Neural progenitor cell (in vitro differentiated cells): ENCODE data around the gene PI16. TPM values are rescaled to one million over a fixed set of nuclear protein-coding genes. Genes with fewer than 3 reads are reported as not detected.
A peak's percentile ranks its signal among the peaks of the same experiment; 100 is the strongest.
"Not testable (repeated sequence)": the region's sequence is repeated elsewhere in the genome, so short reads cannot be mapped to it uniquely, and the experiment has no call there.

ENCODE experiments used
- DNase-seq: peaks from one replicate; pipeline ENCODE4 v3.0.0-alpha.2; 2016; ENCODE audit warnings: low spot score
- H2AFZ ChIP-seq: fragments of 200-600 bp; sonication (generic); replicated peaks from 2 replicates; pipeline ENCODE4 v1.6.1; 2016; ENCODE audit warnings: antibody characterized with exemption
- H3F3A ChIP-seq: fragments of 200-600 bp; sonication (generic); 2 replicates; pipeline ENCODE4 v1.6.1; 2016; ENCODE audit warnings: antibody characterized with exemption, low read depth
- H3K27ac ChIP-seq: fragments of 200-600 bp; sonication (generic); 2 replicates; pipeline ENCODE4 v1.5.1; 2016; ENCODE audit warnings: mild to moderate bottlenecking
- H3K27me3 ChIP-seq: fragments of 200-600 bp; sonication (generic); 2 replicates; pipeline ENCODE4 v1.6.1; 2016; ENCODE audit warnings: mild to moderate bottlenecking, moderate library complexity
- H3K36me3 ChIP-seq: fragments of 200-600 bp; sonication (generic); 2 replicates; pipeline ENCODE4 v1.5.1; 2016
- H3K4me1 ChIP-seq: fragments of 200-600 bp; sonication (generic); 2 replicates; pipeline ENCODE4 v1.6.1; 2016; ENCODE audit warnings: mixed run types
- H3K4me2 ChIP-seq: fragments of 200-600 bp; sonication (generic); 2 replicates; pipeline ENCODE4 v1.6.1; 2016
- H3K4me3 ChIP-seq: fragments of 200-600 bp; sonication (generic); 2 replicates; pipeline ENCODE4 v1.5.1; 2016
- H3K79me2 ChIP-seq: fragments of 200-600 bp; sonication (generic); 2 replicates; pipeline ENCODE4 v1.6.1; 2016; ENCODE audit warnings: low read depth
- H3K9ac ChIP-seq: fragments of 200-600 bp; sonication (generic); 2 replicates; pipeline ENCODE4 v1.6.1; 2016
- H3K9me3 ChIP-seq: fragments of 200-600 bp; sonication (generic); 2 replicates; pipeline ENCODE4 v1.5.1; 2016; ENCODE audit warnings: low read depth
- H4K20me1 ChIP-seq: fragments of 200-600 bp; sonication (generic); 2 replicates; pipeline ENCODE4 v1.6.1; 2016; ENCODE audit warnings: low read depth
- H3K27ac Mint-ChIP-seq: 3 replicates; pipeline ENCODE4 v1.8.0; 2021; ENCODE audit warnings: mixed read lengths
- H3K27me3 Mint-ChIP-seq: 2 replicates; pipeline ENCODE4 v1.8.0; 2022; ENCODE audit warnings: low read depth, mild to moderate bottlenecking, inconsistent platforms, moderate library complexity, mixed read lengths; ENCODE audit not compliant: insufficient read depth
- H3K36me3 Mint-ChIP-seq: 3 replicates; pipeline ENCODE4 v1.8.0; 2021; ENCODE audit warnings: mixed read lengths
- H3K4me1 Mint-ChIP-seq: 3 replicates; pipeline ENCODE4 v1.8.0; 2021; ENCODE audit warnings: mixed read lengths
- H3K4me3 Mint-ChIP-seq: 3 replicates; pipeline ENCODE4 v1.8.0; 2021; ENCODE audit warnings: mild to moderate bottlenecking, moderate library complexity, mixed read lengths
- H3K9me3 Mint-ChIP-seq: 3 replicates; pipeline ENCODE4 v1.8.0; 2020; ENCODE audit warnings: mixed read lengths
- EZH2 ChIP-seq: fragments of 200-600 bp; sonication (generic); IDR thresholded peaks from 2 replicates; pipeline ENCODE4 v1.6.1; 2017; ENCODE audit warnings: antibody characterized with exemption, mild to moderate bottlenecking, moderate library complexity
- EZH2phosphoT487 ChIP-seq: fragments of 200-600 bp; sonication (generic); IDR thresholded peaks from 2 replicates; pipeline ENCODE4 v1.6.1; 2017; ENCODE audit warnings: antibody characterized with exemption
- total RNA-seq: library from RNA; depleted of rRNA; stranded (reverse); fragments of >200 nt; gene quantifications from 2 replicates; pipeline ENCODE4 v1.2.3, GENCODE V29; 2015; ENCODE audit warnings: low replicate concordance
- TF ChIP-seq, protein P1 (sequence below): fragments of 200-600 bp; sonication (generic); IDR thresholded peaks from 2 replicates; pipeline ENCODE4 v1.5.1; 2017; ENCODE audit warnings: antibody characterized with exemption, mild to moderate bottlenecking

Gene PI16
- total RNA-seq, 1 donor from 2014 or later = not detected

DNA sequence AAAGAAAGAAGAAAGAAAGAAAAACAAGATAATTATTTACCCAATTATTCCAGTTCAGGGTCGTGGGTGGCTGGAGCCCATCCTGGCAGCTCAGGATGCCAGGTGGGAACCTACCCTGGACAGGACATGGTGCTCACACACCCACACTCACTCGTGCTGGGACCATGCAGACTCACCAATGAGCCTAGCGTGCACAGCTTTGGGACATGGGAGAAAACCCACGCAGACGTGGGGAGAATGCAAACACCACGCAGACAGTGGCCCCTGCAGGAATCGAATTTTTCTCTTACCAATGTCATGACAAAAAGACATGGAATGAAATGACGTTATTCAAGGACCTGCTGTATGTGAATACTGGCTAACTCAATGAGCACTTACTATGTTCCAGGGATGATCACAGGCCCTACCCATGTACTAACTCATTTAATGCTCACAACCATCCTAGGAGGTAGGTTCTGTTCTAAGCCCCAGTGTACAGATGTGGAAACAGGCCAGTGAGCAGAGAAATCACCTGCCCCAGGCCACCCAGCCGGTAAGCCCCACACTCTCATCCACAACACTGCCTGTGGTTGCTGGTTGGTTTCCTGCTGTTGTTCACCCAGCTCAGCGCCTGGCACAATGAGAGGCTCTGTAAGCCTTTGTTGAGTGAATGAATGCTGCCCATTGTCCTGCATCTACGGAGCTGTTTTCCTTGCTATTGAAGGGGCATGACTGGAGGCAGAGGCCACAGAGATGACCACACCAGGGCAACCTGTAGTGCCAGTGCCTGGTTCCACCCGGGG, 6.8 kb upstream of the PI16 start:
- H3K4me2 ChIP-seq = peak overlapping the region; percentile 47
- H3K9ac ChIP-seq = no peak overlapping the region
- DNase-seq = peak; percentile 51
- peaks cover 3% of the 10 kb centered on the region for H3K4me1 Mint-ChIP-seq
- no peaks in the 10 kb centered on the region for H3K9me3 ChIP-seq
- no peak overlapping the region for H3K27ac ChIP-seq
- peaks cover 2% of the 10 kb centered on the region for H3K27me3 Mint-ChIP-seq
- no peaks in the 10 kb centered on the region for H3K79me2 ChIP-seq
- peaks cover 7% of the 10 kb centered on the region for H3K4me1 ChIP-seq
- no peaks in the 10 kb centered on the region for H3K9me3 Mint-ChIP-seq
- no peak overlapping the region for H2AFZ ChIP-seq
- no peaks in the 10 kb centered on the region for H3F3A ChIP-seq
- H3K4me3 ChIP-seq = no peak overlapping the region
- no peaks in the 10 kb centered on the region for H3K27me3 ChIP-seq
- H4K20me1 ChIP-seq = no peaks in the 10 kb centered on the region
- no peak for TF ChIP-seq EZH2phosphoT487
- TF ChIP-seq, protein P1, sequence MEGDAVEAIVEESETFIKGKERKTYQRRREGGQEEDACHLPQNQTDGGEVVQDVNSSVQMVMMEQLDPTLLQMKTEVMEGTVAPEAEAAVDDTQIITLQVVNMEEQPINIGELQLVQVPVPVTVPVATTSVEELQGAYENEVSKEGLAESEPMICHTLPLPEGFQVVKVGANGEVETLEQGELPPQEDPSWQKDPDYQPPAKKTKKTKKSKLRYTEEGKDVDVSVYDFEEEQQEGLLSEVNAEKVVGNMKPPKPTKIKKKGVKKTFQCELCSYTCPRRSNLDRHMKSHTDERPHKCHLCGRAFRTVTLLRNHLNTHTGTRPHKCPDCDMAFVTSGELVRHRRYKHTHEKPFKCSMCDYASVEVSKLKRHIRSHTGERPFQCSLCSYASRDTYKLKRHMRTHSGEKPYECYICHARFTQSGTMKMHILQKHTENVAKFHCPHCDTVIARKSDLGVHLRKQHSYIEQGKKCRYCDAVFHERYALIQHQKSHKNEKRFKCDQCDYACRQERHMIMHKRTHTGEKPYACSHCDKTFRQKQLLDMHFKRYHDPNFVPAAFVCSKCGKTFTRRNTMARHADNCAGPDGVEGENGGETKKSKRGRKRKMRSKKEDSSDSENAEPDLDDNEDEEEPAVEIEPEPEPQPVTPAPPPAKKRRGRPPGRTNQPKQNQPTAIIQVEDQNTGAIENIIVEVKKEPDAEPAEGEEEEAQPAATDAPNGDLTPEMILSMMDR = no peak
- no peak for TF ChIP-seq EZH2
- no peaks in the 10 kb centered on the region for H3K36me3 Mint-ChIP-seq
- H3K4me3 Mint-ChIP-seq = no peak overlapping the region
- H3K36me3 ChIP-seq = no peaks in the 10 kb centered on the region
- no peak overlapping the region for H3K27ac Mint-ChIP-seq

DNA sequence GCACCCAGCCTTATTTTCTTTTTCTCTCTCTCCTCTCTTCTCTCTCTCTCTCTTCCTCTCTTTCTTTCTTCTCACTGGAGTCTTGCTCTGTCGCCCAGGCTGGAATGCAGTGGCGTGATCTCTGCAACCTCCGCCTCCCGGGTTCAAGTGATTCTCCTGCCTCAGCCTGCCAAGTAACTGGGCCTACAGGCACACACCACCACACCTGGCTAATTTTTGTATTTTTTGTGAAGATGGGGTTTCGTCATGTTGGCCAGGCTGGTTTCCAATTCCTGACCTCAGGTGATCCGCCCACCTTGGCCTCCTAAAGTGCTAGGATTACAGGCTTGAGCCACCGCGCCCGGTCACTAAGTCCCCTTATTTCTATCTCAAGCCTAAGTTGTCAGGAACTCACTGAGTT, 5.5 kb upstream of the PI16 start:
- H3K79me2 ChIP-seq, H3K4me2 ChIP-seq, H3K4me1 Mint-ChIP-seq, H3K4me1 ChIP-seq, H3K9me3 ChIP-seq, H3K9ac ChIP-seq, H3K4me3 ChIP-seq, H2AFZ ChIP-seq, H4K20me1 ChIP-seq, H3K36me3 Mint-ChIP-seq, H3K27me3 ChIP-seq, H3K27ac Mint-ChIP-seq, H3K27ac ChIP-seq, H3K9me3 Mint-ChIP-seq, H3K36me3 ChIP-seq, DNase-seq, H3F3A ChIP-seq, H3K4me3 Mint-ChIP-seq, H3K27me3 Mint-ChIP-seq: not testable (repeated sequence)

DNA sequence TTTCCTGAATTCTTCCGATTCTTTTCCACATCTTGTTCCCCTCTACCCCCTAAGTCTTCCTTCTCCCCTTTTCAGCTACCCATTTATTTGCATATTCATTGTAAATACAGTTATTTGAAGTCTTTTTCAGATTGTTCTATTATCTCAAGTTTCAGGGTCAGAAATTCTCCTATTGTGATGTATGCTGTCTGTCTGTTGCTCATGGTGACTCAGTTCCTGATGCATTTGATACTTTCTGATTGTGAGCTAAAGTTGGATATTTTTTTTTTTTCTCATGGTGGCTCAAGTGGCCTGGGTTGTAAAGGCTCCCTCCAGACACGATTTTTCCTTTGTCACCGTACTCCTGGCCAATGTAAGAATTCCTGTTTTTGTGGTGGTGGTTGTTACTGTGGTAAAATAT, 4.9 kb upstream of the PI16 start:
- peaks cover 1% of the 10 kb centered on the region for H3K4me1 Mint-ChIP-seq
- no peaks in the 10 kb centered on the region for H3K36me3 ChIP-seq
- no peak overlapping the region for H3K9ac ChIP-seq
- H3K4me3 Mint-ChIP-seq = no peak overlapping the region
- no peak overlapping the region for H3K4me3 ChIP-seq
- no peaks in the 10 kb centered on the region for H3F3A ChIP-seq
- no peaks in the 10 kb centered on the region for H4K20me1 ChIP-seq
- no peaks in the 10 kb centered on the region for H3K9me3 ChIP-seq
- H3K27me3 ChIP-seq = no peaks in the 10 kb centered on the region
- H2AFZ ChIP-seq = no peak overlapping the region
- no peak overlapping the region for H3K27ac ChIP-seq
- no peaks in the 10 kb centered on the region for H3K36me3 Mint-ChIP-seq
- TF ChIP-seq EZH2 (no peak), EZH2phosphoT487 (no peak)
- TF ChIP-seq, protein P1 = no peak
- H3K27ac Mint-ChIP-seq = no peak overlapping the region
- H3K9me3 Mint-ChIP-seq = no peaks in the 10 kb centered on the region
- H3K27me3 Mint-ChIP-seq = peaks cover 5% of the 10 kb centered on the region
- H3K79me2 ChIP-seq = no peaks in the 10 kb centered on the region
- peaks cover 7% of the 10 kb centered on the region for H3K4me1 ChIP-seq
- no peak overlapping the region for H3K4me2 ChIP-seq
- no peak for DNase-seq

DNA sequence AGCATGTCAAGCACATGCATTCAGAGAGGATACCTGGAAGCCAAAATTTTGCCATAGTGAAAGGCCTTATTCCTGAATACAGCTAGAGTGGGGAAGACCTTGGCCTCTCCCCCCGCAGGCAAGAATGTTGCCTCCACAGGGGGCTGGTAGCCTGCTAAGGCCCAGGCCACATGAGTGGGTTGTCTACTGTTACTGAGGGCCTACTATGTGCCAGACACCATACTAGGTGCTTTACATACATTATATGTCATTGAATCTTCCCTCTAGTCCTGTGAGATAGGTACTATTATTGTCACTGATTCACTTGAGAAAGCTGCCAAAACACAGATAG, 642 bp upstream of the PI16 start:
- no peaks in the 10 kb centered on the region for H3K4me1 ChIP-seq
- H3K9ac ChIP-seq = no peak overlapping the region
- H3K4me3 ChIP-seq = no peak overlapping the region
- H2AFZ ChIP-seq = no peak overlapping the region
- TF ChIP-seq EZH2 (no peak), EZH2phosphoT487 (no peak)
- TF ChIP-seq, protein P1 = no peak
- no peak overlapping the region for H3K4me3 Mint-ChIP-seq
- no peaks in the 10 kb centered on the region for H4K20me1 ChIP-seq
- H3K79me2 ChIP-seq = no peaks in the 10 kb centered on the region
- H3K27me3 Mint-ChIP-seq = peaks cover 6% of the 10 kb centered on the region
- H3K4me1 Mint-ChIP-seq = no peaks in the 10 kb centered on the region
- no peaks in the 10 kb centered on the region for H3F3A ChIP-seq
- no peaks in the 10 kb centered on the region for H3K36me3 ChIP-seq
- H3K27ac Mint-ChIP-seq = no peak overlapping the region
- no peaks in the 10 kb centered on the region for H3K9me3 Mint-ChIP-seq
- H3K9me3 ChIP-seq = no peaks in the 10 kb centered on the region
- H3K27ac ChIP-seq = no peak overlapping the region
- no peak overlapping the region for H3K4me2 ChIP-seq
- no peaks in the 10 kb centered on the region for H3K36me3 Mint-ChIP-seq
- H3K27me3 ChIP-seq = no peaks in the 10 kb centered on the region
- DNase-seq = no peak
